ENCODE data around the gene C10orf53.

DNA sequence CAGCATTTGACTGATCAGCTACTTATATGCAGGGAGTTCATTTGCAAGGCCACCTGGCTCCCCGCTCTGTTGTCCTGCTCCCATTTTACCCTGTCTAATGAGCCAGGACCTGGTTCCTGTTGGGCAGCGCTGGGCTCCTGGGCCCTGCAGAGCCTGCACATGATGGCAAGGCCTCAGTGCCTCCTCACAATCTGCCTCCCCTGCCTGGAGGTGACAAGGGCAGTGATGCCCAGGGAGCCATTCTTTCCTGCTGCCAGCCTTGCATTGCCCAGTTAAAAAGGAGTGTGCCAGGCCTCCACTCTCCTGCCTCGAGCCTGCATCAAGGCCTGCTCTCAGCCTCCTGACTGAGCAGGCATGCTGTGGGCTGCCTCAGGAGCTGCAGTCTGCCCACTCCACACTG lies 37.1 kb upstream of the C10orf53 start:
- TF ChIP-seq EZH2 (IDR thresholded peaks at IDR 0.05; ENCODE audit: borderline replicate concordance, low read depth, low read length, severe bottlenecking), result no peak
- TF ChIP-seq, protein P1, sequence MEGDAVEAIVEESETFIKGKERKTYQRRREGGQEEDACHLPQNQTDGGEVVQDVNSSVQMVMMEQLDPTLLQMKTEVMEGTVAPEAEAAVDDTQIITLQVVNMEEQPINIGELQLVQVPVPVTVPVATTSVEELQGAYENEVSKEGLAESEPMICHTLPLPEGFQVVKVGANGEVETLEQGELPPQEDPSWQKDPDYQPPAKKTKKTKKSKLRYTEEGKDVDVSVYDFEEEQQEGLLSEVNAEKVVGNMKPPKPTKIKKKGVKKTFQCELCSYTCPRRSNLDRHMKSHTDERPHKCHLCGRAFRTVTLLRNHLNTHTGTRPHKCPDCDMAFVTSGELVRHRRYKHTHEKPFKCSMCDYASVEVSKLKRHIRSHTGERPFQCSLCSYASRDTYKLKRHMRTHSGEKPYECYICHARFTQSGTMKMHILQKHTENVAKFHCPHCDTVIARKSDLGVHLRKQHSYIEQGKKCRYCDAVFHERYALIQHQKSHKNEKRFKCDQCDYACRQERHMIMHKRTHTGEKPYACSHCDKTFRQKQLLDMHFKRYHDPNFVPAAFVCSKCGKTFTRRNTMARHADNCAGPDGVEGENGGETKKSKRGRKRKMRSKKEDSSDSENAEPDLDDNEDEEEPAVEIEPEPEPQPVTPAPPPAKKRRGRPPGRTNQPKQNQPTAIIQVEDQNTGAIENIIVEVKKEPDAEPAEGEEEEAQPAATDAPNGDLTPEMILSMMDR (IDR thresholded peaks at IDR 0.05; ENCODE audit: borderline replicate concordance, extremely low read depth, low read length, poor library complexity, severe bottlenecking), result no peak

Data from DND-41 (cell line).